Measurements from ENCODE around the gene TTC7B.

The TTC7B gene

DNA sequence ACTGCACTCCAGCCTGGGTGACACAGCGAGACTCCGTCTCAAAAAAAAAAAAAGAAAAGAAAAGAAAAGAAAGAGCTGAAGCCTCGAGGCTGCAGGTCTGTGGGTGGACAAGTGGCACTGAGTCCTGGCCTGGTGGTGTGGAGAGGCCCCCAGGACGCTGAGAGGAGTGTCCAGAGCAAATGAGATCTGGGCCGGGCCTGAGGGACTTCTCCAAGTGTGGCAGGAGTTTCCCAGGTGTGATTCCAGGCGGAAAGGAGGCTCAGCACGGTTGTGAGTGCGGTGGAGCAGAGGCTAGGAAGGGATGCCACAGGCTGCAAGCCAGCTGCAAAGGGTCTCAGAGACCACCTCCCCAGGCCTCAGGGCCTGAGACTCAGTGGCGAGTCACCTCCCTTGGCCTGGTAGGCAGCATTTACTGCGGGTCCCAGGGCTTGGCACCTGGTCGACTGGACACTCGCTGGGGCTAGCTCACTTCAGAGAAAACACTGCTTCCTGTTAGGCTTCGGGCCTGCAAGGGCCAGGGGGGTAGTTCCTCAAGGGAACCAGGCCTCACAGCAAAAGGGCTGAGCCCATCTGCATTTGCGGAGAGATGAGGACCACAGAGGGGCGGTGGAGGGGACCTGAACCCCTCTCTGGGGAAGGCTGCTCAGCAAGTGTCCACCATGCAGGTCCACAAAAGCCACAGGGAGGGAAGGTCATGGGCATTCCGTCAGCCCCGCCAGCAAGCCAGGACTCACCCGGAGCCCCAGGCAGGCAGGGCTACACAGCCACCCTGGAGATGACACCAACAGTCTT is 11.7 kb downstream of the TTC7B start:
- no peak for DNase-seq

- no peak for DNase-seq
Measured at GRCh38 chr14:90803249-90803648, 13.0 kb downstream of the TTC7B start.

GRCh38 chr14:90799420-90799819 is 16.8 kb downstream of the TTC7B start:
- no peak for DNase-seq

- no peak for DNase-seq
Measured at GRCh38 chr14:90797919-90798318, 18.3 kb downstream of the TTC7B start.

- DNase-seq: no peak
Measured at GRCh38 chr14:90797451-90797850, 18.8 kb downstream of the TTC7B start.

GRCh38 chr14:90796329-90796728 is 19.9 kb downstream of the TTC7B start:
- DNase-seq: no peak

DNA sequence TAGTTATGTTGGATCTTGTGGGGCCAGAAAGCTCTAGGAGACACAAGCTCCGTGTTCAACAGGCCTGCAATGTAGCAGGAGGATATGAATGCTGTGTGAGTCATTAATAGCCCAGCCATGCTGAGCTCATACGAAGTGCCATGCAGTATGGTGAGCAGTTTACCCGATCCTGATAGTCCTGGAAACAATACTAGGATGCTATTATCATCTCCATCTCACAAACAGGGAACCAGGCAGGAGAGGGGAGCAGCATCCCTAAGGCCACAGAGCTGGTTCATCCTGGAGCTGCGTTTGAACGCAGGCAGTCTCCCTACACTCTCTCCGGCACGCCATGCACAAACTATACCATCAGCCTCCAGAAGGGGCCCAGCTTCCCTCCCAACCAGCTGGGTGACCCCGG is 20.5 kb downstream of the TTC7B start:
- no peak for DNase-seq

DNA sequence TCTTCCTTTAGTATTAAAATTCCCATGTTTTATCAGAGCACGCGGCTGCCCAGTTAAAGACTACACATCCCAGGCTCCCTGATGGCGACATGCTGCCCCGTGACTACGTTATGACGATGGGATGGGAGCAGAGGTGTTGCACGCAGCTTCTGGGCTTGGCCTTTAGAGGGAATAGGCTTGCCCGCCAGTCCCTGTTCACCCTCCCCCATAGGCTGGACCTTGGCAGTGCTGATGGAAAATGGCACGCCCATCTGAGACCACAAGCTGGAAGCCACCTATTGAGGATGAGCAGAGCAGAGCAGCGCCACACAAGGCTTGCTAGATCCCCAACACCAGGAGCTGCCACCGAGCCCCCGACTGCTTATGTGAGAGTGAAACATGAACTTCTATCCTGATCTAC is 24.7 kb downstream of the TTC7B start:
- no peak for DNase-seq

DNA sequence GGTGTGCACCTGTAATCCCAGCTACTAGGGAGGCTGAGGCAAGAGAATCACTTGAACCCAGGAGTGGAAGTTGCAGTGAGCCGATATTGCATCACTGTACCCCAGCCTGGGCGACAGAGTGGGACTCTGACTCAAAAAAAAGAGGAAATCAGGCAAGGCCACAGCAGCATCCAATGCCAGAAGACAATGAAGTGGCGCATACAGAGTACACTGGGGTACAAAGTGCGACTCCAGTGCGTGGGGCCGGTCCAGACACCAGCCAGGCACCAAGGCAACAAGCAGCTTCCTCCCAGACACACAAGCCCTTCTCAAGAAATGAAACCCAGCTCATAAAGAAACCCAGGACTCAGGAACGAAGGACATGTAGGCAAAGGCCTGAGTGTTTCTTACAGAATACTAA is 28.2 kb downstream of the TTC7B start:
- no peak for DNase-seq

DNA sequence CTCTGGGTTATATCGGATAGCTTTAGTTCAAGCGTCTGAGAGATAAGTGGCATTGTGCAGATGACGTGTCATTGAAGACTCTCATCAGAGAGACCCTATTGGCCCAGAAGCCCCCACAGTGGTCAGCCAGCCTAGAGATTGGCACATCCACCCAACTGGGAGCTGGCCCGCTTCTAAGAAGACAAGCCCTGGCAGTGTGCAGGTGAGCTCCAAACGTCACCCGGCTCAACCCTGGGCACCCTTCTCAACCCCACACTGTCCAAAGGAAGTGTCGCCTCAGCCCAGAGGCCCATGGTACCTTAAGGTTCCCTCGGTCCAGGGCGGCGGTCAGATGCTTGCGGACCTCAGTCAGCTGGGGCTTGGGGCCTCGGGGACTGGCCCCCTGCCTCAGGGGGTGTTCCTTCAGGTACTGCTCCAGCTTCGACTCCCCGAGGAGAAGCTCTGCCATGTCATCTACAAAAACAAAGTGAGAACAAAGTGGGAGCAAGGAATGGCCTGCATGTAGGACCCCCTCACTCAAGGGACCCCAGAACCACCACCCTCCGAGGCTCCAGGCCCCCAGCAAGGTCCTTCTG is 30.3 kb downstream of the TTC7B start:
- no peak for DNase-seq

DNA sequence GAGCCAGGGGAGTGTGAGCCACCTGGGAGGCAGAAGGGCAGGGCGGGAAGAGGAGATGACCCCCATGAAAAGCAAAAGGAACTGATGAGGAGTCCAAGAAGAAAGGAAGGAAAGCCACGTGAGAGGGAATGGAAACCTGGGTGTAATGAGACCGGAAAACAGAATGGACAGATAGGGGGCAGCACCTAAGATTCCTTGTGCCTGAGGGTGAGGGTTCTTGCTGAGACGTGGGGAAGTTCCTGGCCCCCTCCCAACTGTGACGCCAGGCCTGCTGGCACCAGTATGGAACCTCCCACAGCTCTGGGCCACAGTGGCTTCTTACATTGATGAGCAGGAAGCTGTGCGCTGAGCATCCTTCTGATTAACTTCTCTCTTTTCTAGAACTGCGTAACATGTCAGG is 30.8 kb downstream of the TTC7B start:
- no peak for DNase-seq

- no peak for DNase-seq
Measured at GRCh38 chr14:90784621-90785270, 31.5 kb downstream of the TTC7B start.

- no peak for DNase-seq
Measured at GRCh38 chr14:90783344-90783743, 32.9 kb downstream of the TTC7B start.

- DNase-seq: no peak
Measured at GRCh38 chr14:90782892-90783291, 33.3 kb downstream of the TTC7B start.

- no peak for DNase-seq
Measured at GRCh38 chr14:90781876-90782275, 34.4 kb downstream of the TTC7B start.

- DNase-seq: no peak
Measured at GRCh38 chr14:90781344-90781761, 34.9 kb downstream of the TTC7B start.

- no peak for DNase-seq
Measured at GRCh38 chr14:90780519-90780918, 35.7 kb downstream of the TTC7B start.

GRCh38 chr14:90778571-90779255 is 37.5 kb downstream of the TTC7B start:
- no peak for DNase-seq

GRCh38 chr14:90777830-90778485 is 38.3 kb downstream of the TTC7B start:
- DNase-seq: no peak

DNA sequence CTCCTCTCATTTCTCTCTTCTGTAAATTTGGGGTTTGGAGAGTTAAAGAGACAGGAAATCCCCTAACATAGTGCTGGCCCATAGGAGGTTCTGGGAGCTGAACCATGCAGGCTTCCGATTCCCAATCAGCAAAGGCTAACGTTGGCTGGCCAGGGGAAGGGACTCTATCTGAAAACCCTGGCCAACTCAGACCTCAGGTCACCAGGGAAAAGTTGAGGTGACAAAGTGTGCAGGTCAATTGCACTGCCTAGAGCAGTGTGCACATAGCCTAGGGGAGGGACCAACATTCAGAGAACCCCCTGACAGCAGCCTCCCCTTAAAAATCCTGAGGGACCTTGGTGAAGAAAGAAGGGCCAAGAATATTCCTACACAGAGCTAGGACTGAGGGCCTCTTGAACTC is 38.9 kb downstream of the TTC7B start:
- DNase-seq: no peak

GRCh38 chr14:90775441-90775840 is 40.8 kb downstream of the TTC7B start:
- DNase-seq: no peak

- DNase-seq: no peak
Measured at GRCh38 chr14:90774316-90774715, 41.9 kb downstream of the TTC7B start.

GRCh38 chr14:90773705-90774104 is 42.5 kb downstream of the TTC7B start:
- no peak for DNase-seq

Data from SIG-M5 (cell line).